CD14-positive monocyte (primary cell): ENCODE measurements around the gene ARFGAP3. TPM values are rescaled to one million over a fixed set of nuclear protein-coding genes. Genes with fewer than 3 reads are reported as not detected.

Experiments used
- DNase-seq, 3 donors: peaks; one replicate each; pipeline ENCODE4 v3.0.0-alpha.2; 2011 to 2022
- H2AFZ ChIP-seq: 2 replicates; pipeline ENCODE4 v1.6.0; 2012; ENCODE audit warnings: mild to moderate bottlenecking, low read depth, low read length, inconsistent platforms; ENCODE audit not compliant: insufficient read depth, poor library complexity, severe bottlenecking
- H3K27ac ChIP-seq, 2 donors: 1 replicate in 1 of 2; 2 replicates in 1 of 2; pipeline ENCODE4 v1.5.1; 2012 to 2013; ENCODE audit warnings: low read length in 2 of 2, control low read depth in 1 of 2, inconsistent platforms in 1 of 2, low read depth in 1 of 2, mild to moderate bottlenecking in 1 of 2
- H3K27me3 ChIP-seq, 2 donors: one replicate each; pipeline versions ENCODE4 v1.6.0 to v1.6.1; 2011 to 2013; ENCODE audit warnings: low read length in 2 of 2; ENCODE audit not compliant: control insufficient read depth in 2 of 2, insufficient read depth in 2 of 2
- H3K36me3 ChIP-seq, 2 donors: replicated peaks in 1 of 2; 1 replicate in 1 of 2; 2 replicates in 1 of 2; pipeline versions ENCODE4 v1.5.1 to v1.6.1; 2012 to 2013; ENCODE audit warnings: low read length in 2 of 2, control low read depth in 1 of 2, inconsistent platforms in 1 of 2, mild to moderate bottlenecking in 1 of 2; ENCODE audit not compliant: insufficient read depth in 2 of 2, control insufficient read depth in 1 of 2
- H3K4me1 ChIP-seq, 2 donors: 1 replicate in 1 of 2; 2 replicates in 1 of 2; pipeline versions ENCODE4 v1.5.1 to v1.6.1; 2012 to 2013; ENCODE audit warnings: low read length in 2 of 2, control low read depth in 1 of 2, inconsistent platforms in 1 of 2, mild to moderate bottlenecking in 1 of 2, moderate library complexity in 1 of 2; ENCODE audit not compliant: insufficient read depth in 2 of 2, control insufficient read depth in 1 of 2
- H3K4me2 ChIP-seq: replicated peaks from 2 replicates; pipeline ENCODE3; 2012; ENCODE audit warnings: low read length, moderate library complexity, mild to moderate bottlenecking; ENCODE audit not compliant: poor library complexity, severe bottlenecking; ENCODE audit errors: extremely low read depth
- H3K4me3 ChIP-seq, 3 experiments: fragments of 200-600 bp in 1 of 3; sonication (generic) in 1 of 3; replicated peaks in 1 of 3; 1 replicate in 2 of 3; 2 replicates in 1 of 3; pipeline ENCODE4 v1.5.1; 2011 to 2013; ENCODE audit warnings: low read length in 3 of 3, mild to moderate bottlenecking in 3 of 3, control low read depth in 2 of 3, low read depth in 2 of 3, inconsistent platforms in 1 of 3, moderate library complexity in 1 of 3
- H3K79me2 ChIP-seq: 2 replicates; pipeline ENCODE4 v1.6.0; 2012; ENCODE audit warnings: mild to moderate bottlenecking, control low read depth, inconsistent platforms, low read length, moderate library complexity; ENCODE audit not compliant: insufficient read depth
- H3K9ac ChIP-seq: 2 replicates; pipeline ENCODE4 v1.6.0; 2017; ENCODE audit warnings: low read length, mild to moderate bottlenecking; ENCODE audit not compliant: insufficient read depth, poor library complexity, severe bottlenecking
- H3K9me3 ChIP-seq, 2 donors: replicated peaks in 1 of 2; 1 replicate in 1 of 2; 2 replicates in 1 of 2; pipeline versions ENCODE4 v1.5.1 to v1.6.1; 2012 to 2013; ENCODE audit warnings: low read length in 2 of 2, control low read depth in 1 of 2; ENCODE audit not compliant: control insufficient read depth in 1 of 2, insufficient read depth in 1 of 2
- H4K20me1 ChIP-seq: 2 replicates; pipeline ENCODE4 v1.6.0; 2012; ENCODE audit warnings: mild to moderate bottlenecking, low read length, control low read depth, moderate library complexity; ENCODE audit not compliant: insufficient read depth
- H3K27ac Mint-ChIP-seq, 7 donors: one replicate each; pipeline ENCODE4 v1.8.0; 2020; ENCODE audit warnings: mild to moderate bottlenecking in 7 of 7, mixed read lengths in 7 of 7, moderate library complexity in 6 of 7, inconsistent platforms in 2 of 7
- H3K27me3 Mint-ChIP-seq, 3 donors: one replicate each; pipeline ENCODE4 v1.8.0; 2021 to 2022; ENCODE audit warnings: low read depth in 3 of 3, mild to moderate bottlenecking in 3 of 3, mixed read lengths in 3 of 3, moderate library complexity in 3 of 3, inconsistent platforms in 1 of 3
- H3K36me3 Mint-ChIP-seq, 2 donors: one replicate each; pipeline ENCODE4 v1.8.0; 2020; ENCODE audit warnings: mixed read lengths in 2 of 2, inconsistent platforms in 1 of 2, mild to moderate bottlenecking in 1 of 2
- H3K4me1 Mint-ChIP-seq: one replicate; pipeline ENCODE4 v1.8.0; 2020; ENCODE audit warnings: mild to moderate bottlenecking, mixed read lengths
- H3K4me3 Mint-ChIP-seq, 2 donors: one replicate each; pipeline ENCODE4 v1.8.0; 2020; ENCODE audit warnings: mild to moderate bottlenecking in 2 of 2, mixed read lengths in 2 of 2, moderate library complexity in 1 of 2
- H3K9me3 Mint-ChIP-seq, 7 donors: one replicate each; pipeline ENCODE4 v1.8.0; 2020 to 2022; ENCODE audit warnings: mixed read lengths in 7 of 7, mild to moderate bottlenecking in 6 of 7, moderate library complexity in 6 of 7, inconsistent platforms in 2 of 7
- CTCF ChIP-seq: fragments of 200-600 bp; IDR thresholded peaks from one replicate; pipeline ENCODE4 v1.8.0; 2022; ENCODE audit warnings: antibody characterized with exemption, mild to moderate bottlenecking
- WGBS: methylation state at CpG from one replicate; pipeline ENCODE4 v1.1.5; 2013; ENCODE audit warnings: missing lambda C conversion rate; ENCODE audit not compliant: insufficient coverage; 5-methylcytosine and 5-hydroxymethylcytosine counted together
- intact Hi-C, 2 donors: fragments of 100-400 bp; cut with micrococcal nuclease; formaldehyde crosslinking; loops; one replicate each; pipeline versions ENCODE4 v1.15.0 to v1.15.1; 2023
- polyA plus RNA-seq, 3 donors: library from polyadenylated mRNA; depleted of rRNA in 1 of 3; unstranded in 2 of 3; stranded (reverse) in 1 of 3; fragments of 300-500 nt in 2 of 3; fragments of >200 nt in 1 of 3; fragmentation: Illumina TruSeq in 2 of 3; gene quantifications; 1 replicate in 2 of 3; 2 replicates in 1 of 3; pipeline ENCODE4 v1.2.3, GENCODE V29; 2012 to 2021

ARFGAP3 gene
- polyA plus RNA-seq, 3 donors, result 22.3 to 38.7 (median 34.8) TPM

DNA sequence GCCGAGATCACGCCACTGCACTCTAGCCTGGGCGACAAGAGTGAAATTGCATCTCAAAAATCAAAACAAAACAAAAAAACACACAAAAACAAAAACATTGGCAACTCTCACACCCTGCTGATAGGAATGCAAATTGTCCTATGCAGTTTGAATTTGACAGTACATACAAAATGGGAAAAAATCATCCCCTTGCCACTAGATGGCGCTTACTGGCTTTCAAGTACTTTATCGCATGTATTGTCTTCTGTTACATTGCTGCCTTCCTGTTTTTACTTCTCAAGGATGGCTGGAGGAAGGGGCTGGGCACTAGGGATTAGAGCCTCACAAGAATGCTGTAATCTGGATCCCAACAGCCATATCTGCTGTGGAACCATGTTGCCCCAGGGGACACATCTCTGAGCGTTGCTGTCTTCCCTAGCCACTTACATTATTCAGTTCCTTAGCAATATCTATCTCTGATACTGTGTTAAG is 77.0 kb downstream of the ARFGAP3 start:
- H3K27ac Mint-ChIP-seq, result peak overlapping the region in 1 of 7 donors; percentile 76
- H3K9me3 Mint-ChIP-seq, result no peaks in the 10 kb centered on the region
- H3K4me2 ChIP-seq, result no peak overlapping the region
- no peaks in the 10 kb centered on the region for H3K36me3 Mint-ChIP-seq
- no peaks in the 10 kb centered on the region for H3K79me2 ChIP-seq
- H3K27me3 ChIP-seq, result no peaks in the 10 kb centered on the region
- peak; percentile 82 for TF ChIP-seq CTCF
- no peaks in the 10 kb centered on the region for H3K36me3 ChIP-seq
- intact Hi-C loops, result loop anchor here (5.0 to 10.0 kb wide), 2 partner anchors 45 to 252 kb away; no protein-coding TSS in a partner anchor
- 0% methylated on average over 1 of the region's 6 CpGs for WGBS
- H3K4me1 Mint-ChIP-seq, result peaks cover 2% of the 10 kb centered on the region
- no peak overlapping the region for H3K9ac ChIP-seq
- no peak overlapping the region for H3K27ac ChIP-seq
- H4K20me1 ChIP-seq, result no peaks in the 10 kb centered on the region
- peaks cover 0 to 2% of the 10 kb centered on the region in 2 donors for H3K4me1 ChIP-seq
- H3K9me3 ChIP-seq, result no peaks in the 10 kb centered on the region
- H2AFZ ChIP-seq, result no peak overlapping the region
- no peak overlapping the region for H3K4me3 Mint-ChIP-seq
- no peak overlapping the region for H3K4me3 ChIP-seq
- peak; percentile 68 to 82 (median 72) for DNase-seq
- peaks cover 0 to 1% (median under 1%) of the 10 kb centered on the region in 3 donors for H3K27me3 Mint-ChIP-seq

DNA sequence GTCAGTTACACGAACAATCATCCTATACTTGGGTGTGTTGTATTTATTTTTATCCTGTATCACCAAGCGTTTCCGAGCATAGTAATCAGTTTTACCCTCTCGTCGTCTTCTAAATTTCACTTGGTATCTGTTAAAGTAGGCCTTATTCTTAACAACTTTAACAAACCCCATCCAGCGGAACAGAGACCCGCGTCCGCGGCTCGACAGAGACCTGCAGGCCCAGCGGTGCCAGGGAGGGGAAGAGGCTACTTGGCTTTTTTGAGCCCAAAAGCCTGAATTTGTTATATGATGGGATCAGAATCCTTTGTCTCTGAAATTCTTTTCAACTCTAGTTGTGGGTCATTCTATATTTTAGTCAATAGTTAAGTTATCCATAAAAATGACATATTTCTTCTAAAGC is 79.9 kb downstream of the ARFGAP3 start:
- peaks cover 2% of the 10 kb centered on the region for H3K4me1 Mint-ChIP-seq
- no peak for DNase-seq
- Histone ChIP-seq H3K4me3 (no peak overlapping the region), H4K20me1 (no peaks in the 10 kb centered on the region), H3K27ac (no peak overlapping the region), H2AFZ (no peak overlapping the region), H3K27me3 (no peaks in the 10 kb centered on the region), H3K79me2 (no peaks in the 10 kb centered on the region), H3K9me3 (no peaks in the 10 kb centered on the region), H3K4me2 (no peak overlapping the region), H3K36me3 (no peaks in the 10 kb centered on the region), H3K9ac (no peak overlapping the region), H3K4me1 (peaks cover 0 to 2% of the 10 kb centered on the region in 2 donors)
- no peak overlapping the region for H3K4me3 Mint-ChIP-seq
- intact Hi-C loops, result no loop called here
- no peaks in the 10 kb centered on the region for H3K9me3 Mint-ChIP-seq
- H3K27me3 Mint-ChIP-seq, result peaks cover under 1 to 6% (median 4%) of the 10 kb centered on the region in 3 donors
- 80% methylated on average over 1 of the region's 12 CpGs for WGBS
- TF ChIP-seq CTCF, result no peak
- no peak overlapping the region for H3K27ac Mint-ChIP-seq
- H3K36me3 Mint-ChIP-seq, result no peaks in the 10 kb centered on the region
